H9 (cell line): ENCODE measurements around the gene BEGAIN. TPM values are rescaled to one million over a fixed set of nuclear protein-coding genes. Genes with fewer than 3 reads are reported as not detected.

Experiments
- DNase-seq: peaks from one replicate; pipeline ENCODE4 v3.0.0-alpha.2; 2017
- H2AFZ ChIP-seq: one replicate; pipeline ENCODE4 v1.6.1; 2013; ENCODE audit warnings: mild to moderate bottlenecking, low read length, control low read depth, moderate library complexity
- H2AK5ac ChIP-seq: 2 replicates; pipeline ENCODE4 v1.6.1; 2013; ENCODE audit warnings: low read length, control low read depth, mixed read lengths; ENCODE audit not compliant: insufficient read length
- H2BK120ac ChIP-seq: one replicate; pipeline ENCODE4 v1.6.1; 2013; ENCODE audit warnings: low read depth, mild to moderate bottlenecking, low read length, control low read depth, inconsistent platforms; ENCODE audit not compliant: poor library complexity, severe bottlenecking
- H2BK12ac ChIP-seq: 2 replicates; pipeline ENCODE4 v1.6.1; 2013; ENCODE audit warnings: low read length, control low read depth, mixed read lengths, low read depth; ENCODE audit not compliant: insufficient read length
- H2BK15ac ChIP-seq: 2 replicates; pipeline ENCODE4 v1.6.1; 2013; ENCODE audit warnings: low read depth, low read length, control low read depth
- H2BK20ac ChIP-seq: one replicate; pipeline ENCODE4 v1.6.1; 2013; ENCODE audit warnings: low read depth, mild to moderate bottlenecking, low read length, control low read depth, inconsistent platforms; ENCODE audit not compliant: poor library complexity, severe bottlenecking
- H2BK5ac ChIP-seq: 2 replicates; pipeline ENCODE4 v1.6.1; 2013; ENCODE audit warnings: low read length, control low read depth, mixed read lengths; ENCODE audit not compliant: insufficient read length
- H3K14ac ChIP-seq: 2 replicates; pipeline ENCODE4 v1.6.1; 2013; ENCODE audit warnings: low read length, control low read depth; ENCODE audit not compliant: insufficient read depth
- H3K18ac ChIP-seq: 2 replicates; pipeline ENCODE4 v1.6.1; 2013; ENCODE audit warnings: low read depth, mild to moderate bottlenecking, mixed read lengths, low read length, control low read depth; ENCODE audit not compliant: insufficient read length
- H3K23ac ChIP-seq: 2 replicates; pipeline ENCODE4 v1.6.1; 2013; ENCODE audit warnings: low read length, control low read depth, mixed read lengths, low read depth; ENCODE audit not compliant: insufficient read length
- H3K23me2 ChIP-seq: 2 replicates; pipeline ENCODE4 v1.6.1; 2013; ENCODE audit warnings: low read depth, mild to moderate bottlenecking, mixed read lengths, low read length, control low read depth; ENCODE audit not compliant: insufficient read length, poor library complexity, severe bottlenecking
- H3K27ac ChIP-seq: 2 replicates; pipeline ENCODE4 v1.5.1; 2013; ENCODE audit warnings: low read length, control low read depth, mixed read lengths, low read depth; ENCODE audit not compliant: insufficient read length
- H3K27me3 ChIP-seq: 2 replicates; pipeline ENCODE4 v1.6.1; 2013; ENCODE audit warnings: low read length, control low read depth, inconsistent platforms; ENCODE audit not compliant: insufficient read depth
- H3K4ac ChIP-seq: 2 replicates; pipeline ENCODE4 v1.6.1; 2013; ENCODE audit warnings: low read depth, mild to moderate bottlenecking, control low read depth, inconsistent platforms, low read length, moderate library complexity
- H3K4me1 ChIP-seq: 2 replicates; pipeline ENCODE4 v1.6.1; 2013; ENCODE audit warnings: low read length, control low read depth, inconsistent platforms; ENCODE audit not compliant: insufficient read depth
- H3K4me2 ChIP-seq: 2 replicates; pipeline ENCODE4 v1.6.1; 2013; ENCODE audit warnings: low read length, control low read depth, mixed read lengths; ENCODE audit not compliant: insufficient read length, insufficient read depth
- H3K56ac ChIP-seq: 2 replicates; pipeline ENCODE4 v1.6.1; 2013; ENCODE audit warnings: low read depth, mild to moderate bottlenecking, mixed read lengths, low read length, control low read depth; ENCODE audit not compliant: insufficient read length
- H3K79me1 ChIP-seq: 2 replicates; pipeline ENCODE4 v1.6.1; 2013; ENCODE audit warnings: low read depth, mild to moderate bottlenecking, moderate library complexity, low read length, control low read depth, inconsistent platforms; ENCODE audit not compliant: insufficient read depth, poor library complexity, severe bottlenecking
- H3K79me2 ChIP-seq: 2 replicates; pipeline ENCODE4 v1.6.1; 2013; ENCODE audit warnings: low read length, control low read depth, inconsistent platforms; ENCODE audit not compliant: insufficient read depth
- H3K9ac ChIP-seq: 2 replicates; pipeline ENCODE4 v1.6.1; 2013; ENCODE audit warnings: low read length, control low read depth, mixed read lengths; ENCODE audit not compliant: insufficient read length; ENCODE audit errors: extremely low read depth
- H3K9me3 ChIP-seq: one replicate; pipeline ENCODE4 v1.6.1; 2013; ENCODE audit warnings: low read depth, low read length, inconsistent platforms; ENCODE audit not compliant: control insufficient read depth
- H3T11ph ChIP-seq: one replicate; pipeline ENCODE4 v1.6.1; 2013; ENCODE audit warnings: mild to moderate bottlenecking, low read length, control low read depth, inconsistent platforms
- H4K20me1 ChIP-seq: one replicate; pipeline ENCODE4 v1.6.1; 2013; ENCODE audit not compliant: control insufficient read depth, insufficient read length, insufficient read depth
- H4K5ac ChIP-seq: 2 replicates; pipeline ENCODE4 v1.6.1; 2013; ENCODE audit warnings: low read depth, mild to moderate bottlenecking, mixed read lengths, low read length, control low read depth; ENCODE audit not compliant: insufficient read length
- H4K8ac ChIP-seq: replicated peaks from 2 replicates; pipeline ENCODE4 v1.6.1; 2013; ENCODE audit warnings: low read length, control low read depth, mixed read lengths, low read depth; ENCODE audit not compliant: insufficient read length
- H4K91ac ChIP-seq: 2 replicates; pipeline ENCODE4 v1.6.1; 2013; ENCODE audit warnings: low read depth, mild to moderate bottlenecking, moderate library complexity, mixed read lengths, low read length, control low read depth; ENCODE audit not compliant: insufficient read length
- H3K27ac Mint-ChIP-seq, 3 experiments: 2 replicates in 2 of 3; 3 replicates in 1 of 3; pipeline ENCODE4 v1.8.0; 2020 to 2021; ENCODE audit warnings: mixed read lengths in 3 of 3, mild to moderate bottlenecking in 1 of 3, moderate library complexity in 1 of 3
- H3K27me3 Mint-ChIP-seq: 2 replicates; pipeline ENCODE4 v1.8.0; 2021; ENCODE audit warnings: low read depth, mild to moderate bottlenecking, moderate library complexity, mixed read lengths
- H3K36me3 Mint-ChIP-seq, 3 experiments: 2 replicates in 2 of 3; 3 replicates in 1 of 3; pipeline ENCODE4 v1.8.0; 2020 to 2021; ENCODE audit warnings: low read depth in 3 of 3, mixed read lengths in 3 of 3; ENCODE audit not compliant: insufficient read depth in 1 of 3
- H3K4me1 Mint-ChIP-seq, 2 experiments: 2 replicates each; pipeline ENCODE4 v1.8.0; 2020; ENCODE audit warnings: mixed read lengths in 2 of 2
- H3K4me3 Mint-ChIP-seq, 2 experiments: 2 replicates in 1 of 2; 3 replicates in 1 of 2; pipeline ENCODE4 v1.8.0; 2020 to 2021; ENCODE audit warnings: mild to moderate bottlenecking in 2 of 2, mixed read lengths in 2 of 2, moderate library complexity in 1 of 2
- H3K9me3 Mint-ChIP-seq, 2 experiments: 2 replicates in 1 of 2; 3 replicates in 1 of 2; pipeline ENCODE4 v1.8.0; 2020; ENCODE audit warnings: mild to moderate bottlenecking in 2 of 2, mixed read lengths in 2 of 2, moderate library complexity in 1 of 2
- WGBS: extraction: QIAGEN DNeasy Blood & Tissue Kit; methylation state at CpG from one replicate; pipeline ENCODE4 v1.1.7; 2013; ENCODE audit warnings: missing lambda C conversion rate, low lambda C conversion rate, mixed read lengths; ENCODE audit not compliant: insufficient read length; ENCODE audit errors: extremely low coverage; 5-methylcytosine and 5-hydroxymethylcytosine counted together
- total RNA-seq: library from RNA; stranded (reverse); gene quantifications from 2 replicates; pipeline ENCODE4 v1.2.1, GENCODE V29; 2021
- TF ChIP-seq, protein P1 (sequence below): fragments of 200-600 bp; sonication (generic); conservative IDR thresholded peaks from 3 replicates; pipeline ENCODE4 v1.8.0; 2021; ENCODE audit warnings: antibody characterized with exemption, mild to moderate bottlenecking

BEGAIN gene
- total RNA-seq, 1 experiment from 2014 or later, result 2.6 TPM

DNA sequence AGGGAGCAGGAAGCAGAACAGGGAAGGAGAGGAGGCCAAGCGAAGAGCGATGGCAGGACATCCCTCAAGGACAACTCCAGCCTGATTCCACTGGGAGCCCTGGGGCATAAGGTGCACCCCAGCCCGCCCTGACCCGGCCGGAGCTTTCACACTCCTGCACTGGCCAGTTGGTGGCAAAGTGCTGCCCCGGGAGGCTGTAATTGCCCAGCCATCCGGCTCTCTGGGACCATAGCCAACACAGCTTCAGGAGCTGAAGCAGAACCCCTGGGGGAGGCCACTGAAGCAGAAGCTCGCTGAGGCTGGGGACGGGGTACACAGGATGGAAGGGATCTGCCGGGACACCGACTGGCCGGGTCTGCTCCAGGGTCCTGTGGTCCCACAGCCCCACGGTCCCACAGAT lies 41.9 kb upstream of the BEGAIN start:
- Mint-ChIP-seq H3K27me3 (peaks cover 35% of the 10 kb centered on the region), H3K9me3 (no peaks in the 10 kb centered on the region; a peak in 1 of 5 replicates)

More for the DNA sequence above, 41.9 kb upstream of the BEGAIN start:
- TF ChIP-seq, protein P1, sequence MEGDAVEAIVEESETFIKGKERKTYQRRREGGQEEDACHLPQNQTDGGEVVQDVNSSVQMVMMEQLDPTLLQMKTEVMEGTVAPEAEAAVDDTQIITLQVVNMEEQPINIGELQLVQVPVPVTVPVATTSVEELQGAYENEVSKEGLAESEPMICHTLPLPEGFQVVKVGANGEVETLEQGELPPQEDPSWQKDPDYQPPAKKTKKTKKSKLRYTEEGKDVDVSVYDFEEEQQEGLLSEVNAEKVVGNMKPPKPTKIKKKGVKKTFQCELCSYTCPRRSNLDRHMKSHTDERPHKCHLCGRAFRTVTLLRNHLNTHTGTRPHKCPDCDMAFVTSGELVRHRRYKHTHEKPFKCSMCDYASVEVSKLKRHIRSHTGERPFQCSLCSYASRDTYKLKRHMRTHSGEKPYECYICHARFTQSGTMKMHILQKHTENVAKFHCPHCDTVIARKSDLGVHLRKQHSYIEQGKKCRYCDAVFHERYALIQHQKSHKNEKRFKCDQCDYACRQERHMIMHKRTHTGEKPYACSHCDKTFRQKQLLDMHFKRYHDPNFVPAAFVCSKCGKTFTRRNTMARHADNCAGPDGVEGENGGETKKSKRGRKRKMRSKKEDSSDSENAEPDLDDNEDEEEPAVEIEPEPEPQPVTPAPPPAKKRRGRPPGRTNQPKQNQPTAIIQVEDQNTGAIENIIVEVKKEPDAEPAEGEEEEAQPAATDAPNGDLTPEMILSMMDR, result no peak
- H3K18ac ChIP-seq, result no peak overlapping the region
- no peak overlapping the region for H4K5ac ChIP-seq
- no peak overlapping the region for H3K4ac ChIP-seq
- no peak overlapping the region for H3T11ph ChIP-seq
- no peaks in the 10 kb centered on the region for H4K20me1 ChIP-seq
- H2BK15ac ChIP-seq, result no peak overlapping the region
- no peak overlapping the region for H3K23ac ChIP-seq
- Mint-ChIP-seq H3K36me3 (no peaks in the 10 kb centered on the region), H3K27ac (peak overlapping the region in 1 of 3 experiments; percentile 79; a peak in 1 of 7 replicates), H3K4me3 (no peak overlapping the region), H3K4me1 (no peaks in the 10 kb centered on the region)
- H3K79me2 ChIP-seq, result no peaks in the 10 kb centered on the region
- no peaks in the 10 kb centered on the region for H3K79me1 ChIP-seq
- H2BK5ac ChIP-seq, result no peak overlapping the region
- no peak overlapping the region for H4K91ac ChIP-seq
- H2AFZ ChIP-seq, result no peak overlapping the region
- H3K56ac ChIP-seq, result no peak overlapping the region
- H3K23me2 ChIP-seq, result no peaks in the 10 kb centered on the region
- no peak overlapping the region; the same call in 1 of the 2 replicates for H3K14ac ChIP-seq
- H3K4me2 ChIP-seq, result no peak overlapping the region
- no peak overlapping the region for H2BK120ac ChIP-seq
- H3K27me3 ChIP-seq, result no peaks in the 10 kb centered on the region; the same call in 1 of the 2 replicates
- H3K27ac ChIP-seq, result no peak overlapping the region
- H3K4me1 ChIP-seq, result no peaks in the 10 kb centered on the region
- H3K9ac ChIP-seq, result no peak overlapping the region
- H4K8ac ChIP-seq, result no peak overlapping the region
- no peak overlapping the region for H2BK20ac ChIP-seq
- no peak overlapping the region for H2AK5ac ChIP-seq
- H3K9me3 ChIP-seq, result no peaks in the 10 kb centered on the region
- no CpG with 5 or more reads among the region's 13 CpGs for WGBS
- H2BK12ac ChIP-seq, result no peak overlapping the region
- no peak for DNase-seq
